AML-193 (cell line): Measurements from ENCODE around the gene TSPAN14.
A peak's percentile ranks its signal among the peaks of the same experiment; 100 is the strongest.
"Not testable (repeated sequence)": the region's sequence is repeated elsewhere in the genome, so short reads cannot be mapped to it uniquely, and the experiment has no call there.

Experiments used
- DNase-seq, 2 experiments: peaks; one replicate each; lab custom pipeline; 2025; lab: John Stamatoyannopoulos, UW

Gene TSPAN14

DNA sequence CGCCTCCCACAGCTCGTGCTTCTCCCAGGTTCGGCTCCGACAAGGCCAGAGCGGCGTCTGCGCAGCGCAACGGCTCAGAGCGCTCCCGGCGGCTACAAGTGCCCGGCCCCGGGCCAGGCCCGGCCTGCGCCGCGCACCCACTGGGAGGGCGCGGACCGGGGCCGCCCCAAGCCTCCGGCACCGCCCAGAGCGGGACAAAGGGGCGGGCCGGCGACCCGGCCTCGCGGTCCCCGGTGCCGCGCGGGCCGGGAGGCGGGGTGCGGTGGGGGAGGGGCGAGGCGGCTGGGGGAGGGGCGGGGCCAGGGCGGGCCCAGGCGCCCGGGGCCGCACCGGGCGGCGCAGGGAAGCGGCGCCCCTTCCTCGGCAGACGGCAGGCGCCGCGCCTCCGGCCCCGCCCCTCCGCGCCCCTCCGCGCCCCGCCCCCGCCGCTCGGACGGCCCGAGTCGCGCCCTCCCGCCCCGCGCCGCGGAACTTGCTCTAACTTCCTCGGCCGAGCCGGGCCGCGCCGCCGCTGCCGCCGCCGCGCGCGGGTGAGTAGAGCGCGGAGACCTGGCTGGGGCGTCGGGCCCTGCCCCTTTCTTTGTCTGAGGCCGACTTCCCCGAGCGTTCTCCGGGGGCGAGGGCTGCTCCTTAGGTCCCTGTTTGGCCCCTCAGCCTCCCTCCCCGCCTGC, at the start of gene TSPAN14:
TSPAN14 (plus strand) TSS at position 469 of the 671 bp plus-strand sequence. CDS start 34,924 bp downstream, outside the sequence.
- peak; percentile 52 to 53 for DNase-seq

DNA sequence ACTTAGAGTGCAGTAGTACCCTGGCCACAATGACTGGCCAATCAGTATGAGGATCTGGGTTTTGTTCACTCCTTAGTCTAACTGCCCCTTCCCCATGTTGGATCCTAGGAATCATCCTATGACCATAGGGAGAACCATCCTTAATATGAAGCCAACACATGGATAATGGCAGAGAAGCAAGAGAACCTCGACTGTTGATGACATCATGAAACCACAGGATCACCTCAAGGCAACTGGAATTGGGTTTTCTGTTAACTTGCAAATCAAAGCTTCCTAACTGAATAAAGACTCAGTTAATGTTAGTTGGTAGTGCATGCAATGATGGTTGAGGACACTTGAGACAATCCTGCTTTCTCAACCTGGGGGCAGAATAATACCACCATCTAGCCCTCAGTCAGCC, 49.1 kb upstream of the TSPAN14 start:
- DNase-seq: no peak

DNA sequence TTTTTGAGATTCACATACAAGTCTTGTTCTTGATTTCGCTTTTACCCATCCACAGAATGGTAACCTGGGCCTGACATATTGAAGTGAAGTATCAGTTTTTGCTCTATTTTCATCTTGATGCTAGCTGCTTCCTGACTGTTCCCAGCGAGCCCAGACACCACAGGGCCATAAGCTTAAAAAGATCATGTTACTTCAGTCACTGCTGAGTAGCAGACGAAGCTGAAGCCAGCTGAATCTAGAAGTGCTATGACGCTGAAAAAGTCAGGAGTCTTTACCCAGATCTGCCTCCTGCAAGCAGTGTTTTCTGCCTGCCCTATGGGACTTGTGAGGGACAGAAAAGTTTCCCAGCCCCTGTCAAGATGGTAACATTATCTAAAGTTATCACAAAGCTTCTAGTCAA, 48.5 kb upstream of the TSPAN14 start:
- no peak for DNase-seq

DNA sequence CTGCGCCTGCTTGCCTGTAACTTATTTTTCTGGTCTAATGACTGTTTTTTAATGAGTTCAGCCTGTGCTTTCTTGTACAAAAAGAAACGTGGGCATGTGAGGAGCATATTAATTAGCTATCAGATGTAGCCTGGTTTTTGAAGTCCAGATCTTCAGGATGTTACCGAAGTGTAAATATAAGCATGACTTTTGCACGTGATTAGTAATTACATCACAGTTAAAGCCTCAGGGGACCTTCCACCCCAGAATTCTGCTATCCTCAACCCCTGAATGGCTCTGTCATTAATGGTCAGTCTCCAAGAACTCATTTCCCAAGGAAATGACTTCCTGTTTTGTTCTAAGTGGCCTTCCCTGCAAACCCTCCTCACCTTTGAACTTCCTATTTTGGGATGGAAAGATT, 47.9 kb upstream of the TSPAN14 start:
- no peak for DNase-seq

GRCh38 chr10:80407812-80408241, 46.3 kb upstream of the TSPAN14 start:
- DNase-seq: peak in 1 of 2 experiments; percentile 15

DNA sequence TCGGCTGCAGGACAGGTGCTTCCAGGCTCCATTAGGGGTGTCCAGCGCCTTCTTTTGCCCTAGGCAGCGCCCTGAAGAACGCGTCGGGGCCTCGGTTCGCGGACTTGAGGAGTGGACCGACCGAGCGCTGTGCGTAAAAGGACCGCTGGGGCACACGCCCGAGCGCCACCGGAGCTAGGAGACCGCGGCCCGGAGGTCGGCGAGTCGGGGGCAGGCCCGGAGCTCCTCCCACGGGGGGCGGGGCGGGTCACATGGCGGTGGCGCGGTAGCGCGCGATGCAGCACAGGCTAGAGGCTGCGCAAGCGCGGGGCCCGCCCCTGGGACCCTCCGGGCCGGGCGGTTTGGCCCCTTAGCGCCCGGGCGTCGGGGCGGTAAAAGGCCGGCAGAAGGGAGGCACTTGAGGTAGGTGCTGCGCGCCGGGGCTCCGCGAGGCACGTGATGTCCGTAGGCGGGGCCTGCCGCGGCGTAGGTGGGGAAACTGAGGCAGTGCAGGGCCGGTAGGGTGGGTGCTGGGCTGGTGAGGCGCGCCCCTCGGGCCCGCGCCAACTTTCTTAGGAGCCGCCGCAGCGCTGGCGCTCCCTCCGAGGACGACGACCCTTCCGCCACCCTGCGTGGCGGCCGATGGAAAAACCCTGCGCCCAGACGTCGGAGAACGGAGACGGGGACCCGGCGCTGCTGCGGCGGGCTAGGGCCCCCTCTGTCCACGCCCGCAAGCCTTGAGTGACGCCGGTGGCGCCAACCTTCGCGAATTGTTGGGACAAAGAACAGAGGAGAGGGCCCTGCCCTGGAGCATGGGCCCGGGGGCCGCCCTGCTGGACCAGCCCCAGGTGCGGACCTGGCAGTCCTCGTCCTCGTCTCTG, 45.6 kb upstream of the TSPAN14 start, which contains the start of gene PRXL2A:
PRXL2A (plus strand) TSS at position 310 of the 860 bp plus-strand sequence. CDS start 11,917 bp downstream, outside the sequence.
- peak; percentile 16 to 30 for DNase-seq

DNA sequence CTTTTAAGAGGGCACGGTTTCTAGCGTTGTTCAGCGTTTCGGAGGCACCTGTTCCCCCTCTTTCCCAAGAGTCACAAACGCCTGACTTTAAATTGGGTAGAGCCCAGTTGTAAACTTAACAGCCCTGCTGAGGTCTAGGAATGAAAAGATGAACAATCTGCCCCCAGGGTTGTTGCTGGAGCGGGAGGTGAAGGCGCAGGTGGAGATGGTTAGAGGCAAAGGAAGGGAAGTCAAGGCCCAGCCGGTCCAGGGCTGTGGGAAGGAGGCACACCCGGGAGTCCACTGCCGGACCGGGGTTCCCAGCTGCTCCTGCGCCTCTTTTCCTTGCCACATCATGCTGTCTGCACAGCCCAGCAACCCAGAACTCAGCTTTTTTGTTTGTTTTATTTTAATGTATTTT, 45.0 kb upstream of the TSPAN14 start:
- no peak for DNase-seq

- DNase-seq: no peak
Observed at GRCh38 chr10:80410122-80410521, 44.0 kb upstream of the TSPAN14 start.

DNA sequence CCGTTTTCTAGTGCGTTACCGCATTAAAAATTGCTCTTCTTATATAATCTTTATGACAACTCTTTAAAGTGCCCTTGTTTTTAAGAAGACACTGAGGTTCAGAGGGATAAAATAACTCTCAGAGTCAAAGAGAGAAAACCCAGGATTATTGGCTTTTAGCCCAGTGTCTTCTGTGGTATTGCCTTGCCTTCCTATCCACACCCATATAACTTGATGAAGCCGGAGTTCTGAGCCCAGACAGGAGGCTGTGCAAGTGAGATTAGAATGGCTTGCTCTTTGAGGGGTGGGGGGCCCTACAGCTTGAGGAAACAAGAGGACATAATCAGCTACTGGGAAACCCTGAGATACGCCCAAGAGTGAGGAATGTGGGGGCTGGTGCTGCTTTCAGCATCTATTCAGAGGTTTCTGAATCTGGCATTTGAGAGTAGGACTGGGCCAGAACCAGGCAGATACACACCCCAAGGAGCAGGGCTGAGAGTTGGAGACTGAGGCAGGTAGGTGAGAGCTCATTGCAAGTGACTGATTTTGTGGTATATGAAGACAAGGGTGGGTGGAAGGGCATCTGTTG, 43.4 kb upstream of the TSPAN14 start:
- no peak for DNase-seq

- DNase-seq: no peak
Observed at GRCh38 chr10:80411267-80411668, 42.8 kb upstream of the TSPAN14 start.

DNA sequence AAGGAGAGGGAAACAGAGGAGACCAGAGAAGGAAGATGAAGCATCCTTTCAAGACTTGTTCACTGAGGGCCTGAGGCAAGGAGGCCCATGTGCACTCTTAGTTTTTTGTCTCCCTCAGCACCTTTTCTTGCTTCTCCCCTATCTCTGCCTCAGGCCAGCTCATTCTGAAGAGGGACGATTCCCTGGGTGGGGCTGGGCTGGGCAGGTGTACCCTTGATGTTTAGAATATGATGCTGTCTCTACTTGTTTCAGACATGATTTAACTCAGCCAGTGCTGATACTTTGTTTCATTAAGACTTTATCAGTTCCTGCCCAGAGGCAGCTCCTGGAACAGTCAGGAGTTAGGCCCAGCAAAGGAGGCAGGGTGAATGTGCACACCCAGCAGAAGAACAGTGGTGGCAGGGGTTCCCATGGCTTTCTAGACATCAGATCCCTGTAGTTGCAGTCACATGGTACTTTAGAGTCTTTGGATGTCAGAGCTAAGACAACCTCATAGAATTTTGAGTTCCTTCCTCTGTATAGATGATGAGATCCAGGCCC, 42.4 kb upstream of the TSPAN14 start:
- DNase-seq: no peak

GRCh38 chr10:80412486-80412885, 41.6 kb upstream of the TSPAN14 start:
- DNase-seq: no peak

- no peak for DNase-seq
Observed at GRCh38 chr10:80413271-80413996, 40.7 kb upstream of the TSPAN14 start.

DNA sequence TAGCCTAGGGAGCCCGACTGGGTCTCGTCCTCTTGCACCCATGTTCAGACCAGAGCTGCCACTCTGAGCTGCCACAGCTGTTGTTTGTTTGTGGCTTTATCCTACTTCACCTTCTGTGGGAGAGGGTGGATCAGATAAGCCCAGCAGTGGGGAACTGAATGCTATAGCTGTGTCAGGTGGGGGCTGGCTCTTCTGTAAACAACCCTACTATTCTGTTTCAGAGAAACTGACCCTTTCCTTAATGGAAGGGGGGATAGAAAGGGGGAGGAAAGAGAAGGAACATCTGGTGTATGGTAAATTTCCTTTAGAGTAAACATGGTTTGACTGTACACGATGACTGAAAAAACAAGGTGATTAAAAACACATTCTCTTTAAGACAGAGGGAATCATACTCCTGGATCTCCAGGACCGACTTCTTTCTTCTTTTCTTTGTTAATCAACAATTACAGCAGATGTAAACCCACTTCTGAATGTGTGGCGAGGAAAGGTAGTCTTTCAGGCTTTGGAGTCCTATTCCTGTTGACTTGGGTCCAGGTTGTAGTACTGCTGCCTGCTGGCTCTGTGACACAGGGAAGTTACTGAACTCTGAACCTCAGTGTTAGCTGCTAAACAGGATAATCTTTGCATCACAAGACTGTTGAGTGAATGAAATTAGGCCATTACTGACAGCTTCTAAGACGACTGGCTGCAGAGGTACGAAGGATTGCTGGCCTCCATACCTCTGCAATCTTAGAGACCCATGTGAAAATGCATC, 39.8 kb upstream of the TSPAN14 start:
- no peak for DNase-seq

DNA sequence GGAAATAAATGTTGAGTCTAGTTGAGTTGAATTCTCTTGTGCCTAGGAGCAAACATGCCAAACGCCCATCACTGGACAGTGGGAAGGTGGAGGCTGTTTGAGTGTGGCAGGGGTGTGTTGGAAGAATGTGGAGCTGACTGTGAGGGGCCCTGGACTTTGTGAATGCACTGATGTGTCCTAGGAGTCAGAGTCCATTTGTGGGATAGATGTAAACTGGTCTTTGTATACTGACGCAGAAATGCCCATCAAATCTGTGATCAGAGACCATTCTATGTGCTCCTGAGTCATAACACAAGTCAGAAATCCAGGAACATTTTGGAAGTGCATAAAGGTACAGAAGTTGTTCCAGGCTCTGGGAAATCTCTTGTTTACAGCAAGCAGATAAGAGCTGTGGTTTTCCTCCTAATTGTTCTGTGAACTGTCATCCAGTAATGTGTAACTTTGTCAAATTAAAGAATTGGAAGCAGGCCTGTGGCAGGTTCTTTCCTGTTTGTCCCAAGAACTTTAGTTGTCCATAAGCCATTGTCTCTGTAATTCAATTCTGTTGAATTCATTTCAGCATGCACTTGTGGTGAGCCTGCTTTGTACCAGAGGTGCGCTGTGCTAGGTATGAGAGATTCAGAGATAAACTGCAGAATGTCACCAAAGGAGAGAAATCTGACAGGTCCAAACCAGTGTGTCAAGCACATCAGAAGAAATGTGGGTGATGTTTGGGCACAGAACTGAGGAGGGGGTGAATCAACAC, 38.2 kb upstream of the TSPAN14 start:
- DNase-seq: no peak

GRCh38 chr10:80416479-80417098, 37.5 kb upstream of the TSPAN14 start:
- no peak for DNase-seq

GRCh38 chr10:80417256-80417655, 36.9 kb upstream of the TSPAN14 start:
- DNase-seq: not testable (repeated sequence)

DNA sequence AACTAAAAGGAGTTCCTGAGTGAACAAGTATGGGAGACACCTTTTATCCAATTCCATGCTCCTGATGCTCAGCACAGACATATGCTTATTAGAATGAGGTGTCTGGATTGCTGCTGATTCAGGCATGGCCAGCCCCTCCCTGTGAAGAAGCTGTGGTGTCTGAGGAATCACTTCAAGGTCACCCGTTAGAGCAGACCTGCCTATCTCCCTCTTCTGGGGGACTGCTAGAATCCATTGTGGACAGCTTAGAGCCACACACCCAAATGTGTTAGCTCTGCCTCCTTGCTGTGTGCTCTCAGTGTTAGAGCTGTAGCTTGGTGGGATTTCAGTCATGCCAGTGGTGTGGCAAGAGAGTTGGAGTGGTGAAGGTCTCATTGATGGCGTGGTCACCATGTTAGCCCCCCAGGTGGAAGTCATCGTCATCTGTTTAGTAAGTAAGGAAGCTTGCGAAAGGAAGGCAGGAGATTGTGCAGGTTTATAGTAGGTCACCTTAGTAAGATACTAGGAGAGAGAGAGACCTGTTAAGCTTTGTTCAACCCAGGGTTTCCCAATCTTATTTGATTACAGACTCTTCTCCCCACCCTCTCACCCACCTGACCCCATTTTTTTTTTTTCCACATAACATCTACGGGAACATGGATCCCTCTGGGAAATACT, 32.9 kb upstream of the TSPAN14 start:
- DNase-seq: no peak
